Measurements from ENCODE around the gene CLK3. TPM values are rescaled to one million over a fixed set of nuclear protein-coding genes. Genes with fewer than 3 reads are reported as not detected.

Gene CLK3
- total RNA-seq, 2 experiments from 2014 or later = 86.5 to 109 TPM

DNA sequence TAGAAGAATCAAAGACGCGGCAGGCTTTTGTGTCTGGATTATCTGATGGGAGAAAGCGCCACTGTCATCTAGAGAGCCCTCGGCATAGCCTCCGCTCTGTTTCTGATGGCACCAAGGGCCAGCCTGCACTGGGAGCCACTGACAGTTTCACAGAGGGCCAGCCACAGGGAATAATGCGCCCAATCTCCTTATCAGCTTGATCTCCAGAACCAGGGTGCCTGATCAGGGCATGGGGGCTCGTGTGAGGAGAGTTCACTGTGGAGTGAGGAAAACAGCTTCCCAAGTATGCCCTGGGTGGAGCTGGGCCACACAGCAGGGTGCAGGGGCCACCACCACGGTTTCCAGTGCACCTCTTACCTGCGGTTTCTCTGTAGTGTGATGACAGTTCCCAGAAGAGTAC, 29.8 kb upstream of the CLK3 start:
- Histone ChIP-seq H3K27ac (ENCODE audit: low read depth, low read length, poor library complexity, severe bottlenecking) (no peak overlapping the region), H3K9me3 (ENCODE audit: low read length) (no peaks in the 10 kb centered on the region), H3K4me3 (ENCODE audit: low read depth, low read length, poor library complexity, severe bottlenecking) (no peak overlapping the region), H4K20me1 (ENCODE audit: insufficient read depth, low read length) (no peaks in the 10 kb centered on the region; the same call in 1 of the 2 replicates), H2AFZ (ENCODE audit: low read length) (no peak overlapping the region), H3K4me2 (ENCODE audit: low read length) (no peak overlapping the region), H3K9me2 (ENCODE audit: insufficient read depth, low read length) (no peaks in the 10 kb centered on the region), H3K4me1 (ENCODE audit: insufficient read depth, low read length, poor library complexity, severe bottlenecking) (peaks cover 6% of the 10 kb centered on the region), H3K36me3 (ENCODE audit: insufficient read depth, low read length) (no peaks in the 10 kb centered on the region), H3K79me2 (ENCODE audit: insufficient read depth, low read depth, low read length) (no peaks in the 10 kb centered on the region)
- POLR2A ChIA-PET = interaction anchor here (0.5 kb wide), 1 partner anchor 1163 kb away, joined by 3 read pairs; no protein-coding TSS in a partner anchor
- no peak for DNase-seq (ENCODE audit: low spot score)
- no TSS peak for BruUV-seq (replicated peaks)
- CTCF ChIA-PET (ENCODE audit: unreplicated experiment) = no interaction called here
- intact Hi-C loops (cut with micrococcal nuclease; ENCODE audit: unreplicated experiment) = no loop called here
- TF ChIP-seq, protein P1, sequence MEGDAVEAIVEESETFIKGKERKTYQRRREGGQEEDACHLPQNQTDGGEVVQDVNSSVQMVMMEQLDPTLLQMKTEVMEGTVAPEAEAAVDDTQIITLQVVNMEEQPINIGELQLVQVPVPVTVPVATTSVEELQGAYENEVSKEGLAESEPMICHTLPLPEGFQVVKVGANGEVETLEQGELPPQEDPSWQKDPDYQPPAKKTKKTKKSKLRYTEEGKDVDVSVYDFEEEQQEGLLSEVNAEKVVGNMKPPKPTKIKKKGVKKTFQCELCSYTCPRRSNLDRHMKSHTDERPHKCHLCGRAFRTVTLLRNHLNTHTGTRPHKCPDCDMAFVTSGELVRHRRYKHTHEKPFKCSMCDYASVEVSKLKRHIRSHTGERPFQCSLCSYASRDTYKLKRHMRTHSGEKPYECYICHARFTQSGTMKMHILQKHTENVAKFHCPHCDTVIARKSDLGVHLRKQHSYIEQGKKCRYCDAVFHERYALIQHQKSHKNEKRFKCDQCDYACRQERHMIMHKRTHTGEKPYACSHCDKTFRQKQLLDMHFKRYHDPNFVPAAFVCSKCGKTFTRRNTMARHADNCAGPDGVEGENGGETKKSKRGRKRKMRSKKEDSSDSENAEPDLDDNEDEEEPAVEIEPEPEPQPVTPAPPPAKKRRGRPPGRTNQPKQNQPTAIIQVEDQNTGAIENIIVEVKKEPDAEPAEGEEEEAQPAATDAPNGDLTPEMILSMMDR (conservative IDR thresholded peaks at IDR 0.05; ENCODE audit: low read length) = no peak
- no peak for TF ChIP-seq EZH2phosphoT487 (IDR thresholded peaks at IDR 0.05; ENCODE audit: borderline replicate concordance, low read depth, low read length)

DNA sequence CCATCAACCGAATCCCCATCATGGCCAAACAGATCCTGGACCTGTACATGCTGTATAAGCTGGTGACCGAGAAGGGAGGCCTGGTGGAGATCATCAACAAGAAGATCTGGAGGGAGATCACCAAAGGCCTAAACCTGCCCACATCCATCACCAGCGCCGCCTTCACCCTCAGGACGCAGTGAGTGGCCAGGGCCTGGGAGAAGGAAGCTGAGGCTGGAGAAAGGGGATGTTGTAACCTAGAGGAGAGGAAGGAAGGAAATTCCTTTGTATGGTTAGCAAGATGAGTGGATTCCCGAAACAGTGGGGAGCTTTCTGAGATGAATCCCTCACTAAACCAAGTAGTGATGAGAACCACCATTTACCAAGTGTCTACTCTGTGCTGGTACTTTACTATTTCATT, 25.8 kb upstream of the CLK3 start:
- H3K79me2 ChIP-seq (ENCODE audit: insufficient read depth, low read depth, low read length) = no peaks in the 10 kb centered on the region
- no TSS peak for BruUV-seq (replicated peaks)
- H2AFZ ChIP-seq (ENCODE audit: low read length) = no peak overlapping the region
- H3K9me3 ChIP-seq (ENCODE audit: low read length) = no peaks in the 10 kb centered on the region
- no peaks in the 10 kb centered on the region for H3K4me1 ChIP-seq (ENCODE audit: insufficient read depth, low read length, poor library complexity, severe bottlenecking)
- no peaks in the 10 kb centered on the region for H3K36me3 ChIP-seq (ENCODE audit: insufficient read depth, low read length)
- DNase-seq (ENCODE audit: low spot score) = no peak
- no peak for TF ChIP-seq EZH2phosphoT487 (IDR thresholded peaks at IDR 0.05; ENCODE audit: borderline replicate concordance, low read depth, low read length)
- TF ChIP-seq, protein P1 (conservative IDR thresholded peaks at IDR 0.05; ENCODE audit: low read length) = no peak
- intact Hi-C loops (cut with micrococcal nuclease; ENCODE audit: unreplicated experiment) = no loop called here
- ChIA-PET POLR2A (no interaction called here), CTCF (ENCODE audit: unreplicated experiment) (no interaction called here)
- no peak overlapping the region for H3K4me3 ChIP-seq (ENCODE audit: low read depth, low read length, poor library complexity, severe bottlenecking)
- H3K4me2 ChIP-seq (ENCODE audit: low read length) = no peak overlapping the region
- H3K9me2 ChIP-seq (ENCODE audit: insufficient read depth, low read length) = no peaks in the 10 kb centered on the region
- H4K20me1 ChIP-seq (ENCODE audit: insufficient read depth, low read length) = no peaks in the 10 kb centered on the region; the same call in 1 of the 2 replicates
- H3K27ac ChIP-seq (ENCODE audit: low read depth, low read length, poor library complexity, severe bottlenecking) = no peak overlapping the region

DNA sequence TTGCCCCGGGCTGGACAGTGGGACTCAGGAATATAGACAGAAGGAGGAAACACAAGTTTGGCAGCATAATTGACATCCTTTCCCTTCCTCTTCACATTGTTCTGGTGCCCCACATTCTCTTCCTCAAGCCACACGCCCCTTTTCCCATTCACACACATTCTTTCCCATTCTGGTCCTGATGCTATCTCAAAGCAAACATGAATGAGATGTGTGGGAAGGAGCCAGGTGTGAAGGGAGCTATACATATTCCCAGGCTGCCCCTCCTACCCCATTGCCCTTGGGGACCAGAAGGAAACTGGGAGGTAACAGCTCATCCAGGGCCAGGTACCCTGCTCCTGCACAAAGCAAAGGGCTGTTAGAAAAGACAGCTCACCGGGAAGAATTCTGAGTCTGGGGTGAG, 23.4 kb upstream of the CLK3 start:
- intact Hi-C loops (cut with micrococcal nuclease; ENCODE audit: unreplicated experiment) = no loop called here
- DNase-seq (ENCODE audit: low spot score) = no peak
- no peak overlapping the region for H3K4me2 ChIP-seq (ENCODE audit: low read length)
- no peaks in the 10 kb centered on the region for H3K36me3 ChIP-seq (ENCODE audit: insufficient read depth, low read length)
- ChIA-PET CTCF (ENCODE audit: unreplicated experiment) (no interaction called here), POLR2A (no interaction called here)
- H3K79me2 ChIP-seq (ENCODE audit: insufficient read depth, low read depth, low read length) = no peaks in the 10 kb centered on the region
- no peaks in the 10 kb centered on the region for H4K20me1 ChIP-seq (ENCODE audit: insufficient read depth, low read length)
- H2AFZ ChIP-seq (ENCODE audit: low read length) = no peak overlapping the region
- BruUV-seq (replicated peaks) = no TSS peak
- no peaks in the 10 kb centered on the region for H3K9me2 ChIP-seq (ENCODE audit: insufficient read depth, low read length)
- no peak overlapping the region for H3K27ac ChIP-seq (ENCODE audit: low read depth, low read length, poor library complexity, severe bottlenecking)
- H3K4me1 ChIP-seq (ENCODE audit: insufficient read depth, low read length, poor library complexity, severe bottlenecking) = no peaks in the 10 kb centered on the region
- TF ChIP-seq, protein P1 (conservative IDR thresholded peaks at IDR 0.05; ENCODE audit: low read length) = no peak
- no peak for TF ChIP-seq EZH2phosphoT487 (IDR thresholded peaks at IDR 0.05; ENCODE audit: borderline replicate concordance, low read depth, low read length)
- no peaks in the 10 kb centered on the region for H3K9me3 ChIP-seq (ENCODE audit: low read length)
- H3K4me3 ChIP-seq (ENCODE audit: low read depth, low read length, poor library complexity, severe bottlenecking) = no peak overlapping the region

Data from OCI-LY7 (cell line).